BLaER1 (cell line): ENCODE measurements around the gene NCS1.

ENCODE experiments used
- H3K27ac ChIP-seq: shearing (Covaris generic); formaldehyde crosslinking; 2 replicates; pipeline ENCODE4 v1.8.1; 2022
- H3K27me3 ChIP-seq: shearing (Covaris generic); formaldehyde crosslinking; 2 replicates; pipeline ENCODE4 v1.8.1; 2022
- H3K36me3 ChIP-seq: shearing (Covaris generic); formaldehyde crosslinking; 2 replicates; pipeline ENCODE4 v1.8.1; 2022
- H3K4me1 ChIP-seq: shearing (Covaris generic); formaldehyde crosslinking; 2 replicates; pipeline ENCODE4 v1.8.1; 2022
- H3K4me2 ChIP-seq: shearing (Covaris generic); formaldehyde crosslinking; 2 replicates; pipeline ENCODE4 v1.8.1; 2022
- H3K4me3 ChIP-seq: shearing (Covaris generic); formaldehyde crosslinking; 2 replicates; pipeline ENCODE4 v1.8.1; 2022
- H3K9ac ChIP-seq: shearing (Covaris generic); formaldehyde crosslinking; 2 replicates; pipeline ENCODE4 v1.8.1; 2022
- H3K9me3 ChIP-seq: shearing (Covaris generic); formaldehyde crosslinking; 2 replicates; pipeline ENCODE4 v1.8.1; 2022
- H4K20me1 ChIP-seq: shearing (Covaris generic); formaldehyde crosslinking; 2 replicates; pipeline ENCODE4 v1.8.1; 2022
- Cebpa-rat ChIP-seq: shearing (Covaris generic); IDR thresholded peaks from 2 replicates; pipeline ENCODE4 v1.8.1; 2022

The NCS1 gene

GRCh38 chr9:130158001-130158400 is 14.2 kb upstream of the NCS1 start:
- Histone ChIP-seq H3K9ac (no peak overlapping the region), H3K27me3 (no peaks in the 10 kb centered on the region), H3K9me3 (no peaks in the 10 kb centered on the region), H3K27ac (no peak overlapping the region), H4K20me1 (no peaks in the 10 kb centered on the region), H3K4me3 (no peak overlapping the region), H3K4me1 (no peaks in the 10 kb centered on the region), H3K4me2 (no peak overlapping the region), H3K36me3 (no peaks in the 10 kb centered on the region)
- TF ChIP-seq Cebpa-rat, result no peak

GRCh38 chr9:130159057-130159456 is 13.1 kb upstream of the NCS1 start:
- H3K36me3 ChIP-seq, result no peaks in the 10 kb centered on the region
- no peaks in the 10 kb centered on the region for H3K4me1 ChIP-seq
- H3K4me2 ChIP-seq, result no peak overlapping the region
- TF ChIP-seq Cebpa-rat, result no peak
- no peaks in the 10 kb centered on the region for H3K27me3 ChIP-seq
- no peak overlapping the region for H3K27ac ChIP-seq
- no peak overlapping the region for H3K9ac ChIP-seq
- H3K4me3 ChIP-seq, result no peak overlapping the region
- no peaks in the 10 kb centered on the region for H4K20me1 ChIP-seq
- H3K9me3 ChIP-seq, result no peaks in the 10 kb centered on the region

GRCh38 chr9:130159915-130160670 is 12.1 kb upstream of the NCS1 start:
- H3K4me3 ChIP-seq, result no peak overlapping the region
- no peaks in the 10 kb centered on the region for H3K4me1 ChIP-seq
- H4K20me1 ChIP-seq, result no peaks in the 10 kb centered on the region
- H3K9me3 ChIP-seq, result no peaks in the 10 kb centered on the region
- no peak overlapping the region for H3K4me2 ChIP-seq
- no peaks in the 10 kb centered on the region for H3K27me3 ChIP-seq
- H3K27ac ChIP-seq, result no peak overlapping the region
- no peak overlapping the region for H3K9ac ChIP-seq
- no peaks in the 10 kb centered on the region for H3K36me3 ChIP-seq
- no peak for TF ChIP-seq Cebpa-rat

- Histone ChIP-seq H3K27ac (no peak overlapping the region), H3K36me3 (no peaks in the 10 kb centered on the region), H3K4me1 (no peaks in the 10 kb centered on the region), H3K9me3 (no peaks in the 10 kb centered on the region), H3K27me3 (no peaks in the 10 kb centered on the region), H4K20me1 (no peaks in the 10 kb centered on the region), H3K4me2 (no peak overlapping the region), H3K9ac (no peak overlapping the region), H3K4me3 (no peak overlapping the region)
- TF ChIP-seq Cebpa-rat, result no peak
Observed at GRCh38 chr9:130160862-130161470, 11.2 kb upstream of the NCS1 start.

- Histone ChIP-seq H4K20me1 (no peaks in the 10 kb centered on the region), H3K4me2 (no peak overlapping the region), H3K27me3 (no peaks in the 10 kb centered on the region), H3K4me3 (no peak overlapping the region), H3K4me1 (peaks cover 3% of the 10 kb centered on the region; the same call in 1 of the 2 replicates), H3K9ac (no peak overlapping the region), H3K27ac (no peak overlapping the region), H3K9me3 (no peaks in the 10 kb centered on the region), H3K36me3 (no peaks in the 10 kb centered on the region)
- no peak for TF ChIP-seq Cebpa-rat
Observed at GRCh38 chr9:130165579-130165978, 6.6 kb upstream of the NCS1 start.

- Histone ChIP-seq H3K9ac (no peak overlapping the region), H3K4me2 (no peak overlapping the region), H3K4me1 (peaks cover 11% of the 10 kb centered on the region), H3K4me3 (no peak overlapping the region), H3K36me3 (no peaks in the 10 kb centered on the region), H3K9me3 (no peaks in the 10 kb centered on the region), H3K27me3 (no peaks in the 10 kb centered on the region), H3K27ac (no peak overlapping the region), H4K20me1 (no peaks in the 10 kb centered on the region)
- TF ChIP-seq Cebpa-rat, result no peak
Observed at GRCh38 chr9:130166399-130166798, 5.8 kb upstream of the NCS1 start.

GRCh38 chr9:130167927-130168326 is 4.3 kb upstream of the NCS1 start:
- no peaks in the 10 kb centered on the region for H4K20me1 ChIP-seq
- H3K9me3 ChIP-seq, result no peaks in the 10 kb centered on the region
- 0 out of 2 replicates have a peak, but pooled peaks cover 3% of the 10 kb centered on the region for H3K27me3 ChIP-seq
- no peak overlapping the region for H3K9ac ChIP-seq
- H3K4me2 ChIP-seq, result no peak overlapping the region
- peaks cover 17% of the 10 kb centered on the region for H3K4me1 ChIP-seq
- H3K27ac ChIP-seq, result no peak overlapping the region
- TF ChIP-seq Cebpa-rat, result no peak
- H3K36me3 ChIP-seq, result no peaks in the 10 kb centered on the region
- H3K4me3 ChIP-seq, result no peak overlapping the region

GRCh38 chr9:130171226-130172148 is 717 bp upstream of the NCS1 start:
- no peak for TF ChIP-seq Cebpa-rat
- peak overlapping the region; percentile 67; the same call in 1 of the 2 replicates for H3K9ac ChIP-seq
- H3K4me2 ChIP-seq, result peak overlapping the region; percentile 82
- 0 out of 2 replicates have a peak, but pooled peaks cover 3% of the 10 kb centered on the region for H3K27me3 ChIP-seq
- H3K4me1 ChIP-seq, result peaks cover 40% of the 10 kb centered on the region
- H3K36me3 ChIP-seq, result peaks cover 13% of the 10 kb centered on the region; the same call in 1 of the 2 replicates
- no peak overlapping the region for H3K27ac ChIP-seq
- peaks cover 35% of the 10 kb centered on the region for H4K20me1 ChIP-seq
- peak overlapping the region; percentile 75 for H3K4me3 ChIP-seq
- no peaks in the 10 kb centered on the region for H3K9me3 ChIP-seq

- H3K4me3 ChIP-seq, result peak overlapping the region; percentile 75
- peak overlapping the region; percentile 79 for H3K9ac ChIP-seq
- H3K27ac ChIP-seq, result peak overlapping the region; percentile 62
Observed at GRCh38 chr9:130172858-130173665, 858 bp downstream of the NCS1 start.

More at GRCh38 chr9:130172858-130173665, 858 bp downstream of the NCS1 start:
- 0 out of 2 replicates have a peak, but pooled peaks cover 3% of the 10 kb centered on the region for H3K27me3 ChIP-seq
- no peaks in the 10 kb centered on the region for H3K9me3 ChIP-seq
- H3K36me3 ChIP-seq, result peaks cover 24% of the 10 kb centered on the region; the same call in 1 of the 2 replicates
- H3K4me2 ChIP-seq, result peak overlapping the region; percentile 97
- peaks cover 40% of the 10 kb centered on the region for H3K4me1 ChIP-seq
- peaks cover 50% of the 10 kb centered on the region for H4K20me1 ChIP-seq
- no peak for TF ChIP-seq Cebpa-rat
